ENCODE results near the gene SUSD6.
"Not testable (repeated sequence)": the region's sequence is repeated elsewhere in the genome, so short reads cannot be mapped to it uniquely, and the experiment has no call there.

Gene SUSD6

DNA sequence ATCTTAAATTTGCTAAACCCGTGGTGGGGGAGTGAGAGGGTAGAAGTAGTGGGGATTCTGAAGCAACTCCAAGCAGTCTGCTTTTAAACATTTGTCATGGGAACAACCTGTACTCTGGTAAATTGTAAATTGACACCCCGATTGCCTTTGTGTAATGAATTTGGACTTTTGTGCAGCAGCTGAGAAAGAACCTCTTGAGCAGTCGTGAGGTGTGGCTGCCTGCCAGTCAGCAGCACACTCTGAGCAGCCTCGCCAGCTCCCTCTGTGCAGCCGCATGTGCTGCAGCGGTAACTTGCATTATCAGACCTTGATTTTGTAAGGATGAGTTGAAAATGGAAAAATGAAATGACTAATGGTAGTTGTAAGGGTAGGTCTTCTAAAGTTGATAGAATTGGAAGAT, 74.3 kb downstream of the SUSD6 start:
- DNase-seq (ENCODE audit: extremely low spot score, insufficient read length, low read depth) (no peak), FAIRE-seq (no peak)

DNA sequence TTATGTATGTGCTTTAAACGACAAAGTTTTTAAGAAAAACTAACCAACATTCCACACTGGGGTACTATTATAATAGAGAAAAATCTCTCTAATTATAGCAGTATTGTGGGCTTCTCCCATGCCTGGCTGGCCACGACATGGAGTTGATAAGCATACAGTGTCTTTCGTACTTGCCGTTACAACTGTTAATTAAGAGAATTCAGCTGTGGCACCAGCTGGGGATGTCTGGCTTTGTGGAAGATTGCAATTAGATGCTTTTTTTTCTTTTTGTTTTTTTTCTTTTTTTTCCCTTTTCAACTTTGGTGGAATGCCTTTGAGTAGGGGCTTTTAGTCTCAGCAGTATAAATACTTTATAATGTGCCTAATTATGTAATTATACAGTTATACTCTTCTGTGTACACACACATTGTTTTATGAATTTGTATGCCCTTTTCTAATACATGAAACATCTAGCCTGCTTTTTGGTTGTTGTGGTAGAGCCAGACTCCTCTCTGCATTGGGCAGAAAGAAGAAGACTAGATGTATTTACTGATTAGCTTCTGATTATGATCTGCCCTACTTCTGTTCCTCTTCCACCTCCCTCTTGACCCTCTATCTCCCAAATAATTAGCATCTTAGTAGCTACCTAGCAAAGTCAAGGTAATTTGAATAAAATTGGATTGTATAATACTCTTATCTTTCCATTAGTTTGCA, 76.4 kb downstream of the SUSD6 start:
- DNase-seq (ENCODE audit: extremely low spot score, insufficient read length, low read depth) (no peak), FAIRE-seq (no peak)

DNA sequence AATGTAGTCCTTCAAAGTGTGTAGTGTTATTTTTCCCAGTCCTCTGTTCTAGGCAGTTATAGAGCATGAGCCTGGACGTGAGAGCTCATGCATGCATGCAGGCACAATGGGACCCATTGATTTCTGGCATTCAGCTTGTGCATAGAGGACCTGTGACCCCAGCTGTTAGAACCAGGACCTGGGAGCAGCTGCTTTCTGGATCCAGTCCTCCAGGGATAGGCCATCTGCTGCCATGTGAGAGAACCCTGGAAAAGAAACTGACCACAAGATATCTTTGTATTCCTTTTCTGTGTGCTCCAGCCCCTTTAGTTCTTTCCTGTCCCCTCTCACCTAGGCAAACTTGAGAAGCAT, 76.9 kb downstream of the SUSD6 start:
- FAIRE-seq (no peak), DNase-seq (ENCODE audit: extremely low spot score, insufficient read length, low read depth) (no peak)

DNA sequence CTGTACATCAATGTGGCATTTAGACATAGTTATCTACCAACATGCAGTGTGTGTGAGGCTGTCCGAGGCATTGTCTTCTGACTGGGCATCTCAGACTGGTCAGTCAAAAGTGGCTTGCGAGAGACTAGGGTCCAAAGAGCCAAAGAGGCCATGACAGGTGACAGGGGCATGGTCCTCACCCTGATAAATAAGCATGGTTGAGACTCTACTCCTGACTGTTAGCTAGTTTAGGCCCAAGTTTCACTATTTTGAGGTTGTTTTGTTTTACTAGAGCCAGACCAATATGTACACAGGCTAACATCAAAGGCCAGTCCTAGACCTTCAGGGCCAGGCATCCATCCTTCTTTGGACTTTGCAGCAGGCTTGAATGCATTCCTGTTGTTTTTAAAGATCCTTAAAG, 78.6 kb downstream of the SUSD6 start:
- DNase-seq (ENCODE audit: extremely low spot score, insufficient read length, low read depth) = no peak
- no peak for FAIRE-seq

DNA sequence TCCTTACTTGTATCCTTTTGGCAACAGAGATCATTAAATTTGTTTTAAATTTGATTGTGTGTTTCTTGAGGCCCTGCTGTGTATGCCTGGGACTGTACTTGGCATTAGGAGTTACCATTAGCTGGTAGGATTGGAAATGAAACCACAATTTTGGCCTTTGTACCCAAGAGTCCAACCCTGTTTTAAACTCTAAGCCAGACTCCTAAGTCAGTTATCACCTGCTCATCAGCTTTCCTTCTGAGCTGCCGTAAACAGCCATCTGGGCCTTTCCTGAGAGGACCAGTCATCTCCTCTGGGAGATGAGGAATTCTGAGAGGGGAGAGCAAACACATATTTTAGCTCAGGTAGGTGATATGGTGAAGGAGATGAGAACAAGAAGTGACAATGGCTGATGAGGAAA, 81.2 kb downstream of the SUSD6 start:
- DNase-seq (ENCODE audit: extremely low spot score, insufficient read length, low read depth) (no peak), FAIRE-seq (no peak)

DNA sequence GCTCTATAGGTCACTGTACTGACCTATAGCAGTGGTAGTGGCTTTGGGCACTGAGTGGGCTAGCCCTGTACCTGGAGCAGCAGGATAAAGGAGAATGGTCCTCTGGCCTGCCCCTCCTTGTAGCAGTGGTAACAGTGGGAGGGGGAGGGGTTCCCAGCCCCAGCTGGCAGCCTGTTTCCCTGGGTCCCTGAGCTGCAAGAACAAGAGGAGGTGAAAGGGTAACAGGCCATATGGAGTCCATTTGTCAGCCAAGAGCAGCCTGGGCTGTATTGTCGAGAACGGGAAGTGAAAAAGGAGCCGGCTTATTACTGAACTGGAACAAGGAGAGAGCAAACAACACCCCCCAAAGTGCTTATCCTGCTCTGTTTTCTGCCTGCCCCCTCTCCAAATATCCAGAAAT, 81.7 kb downstream of the SUSD6 start:
- peak; percentile 84 for FAIRE-seq
- no peak for DNase-seq (ENCODE audit: extremely low spot score, insufficient read length, low read depth)

DNA sequence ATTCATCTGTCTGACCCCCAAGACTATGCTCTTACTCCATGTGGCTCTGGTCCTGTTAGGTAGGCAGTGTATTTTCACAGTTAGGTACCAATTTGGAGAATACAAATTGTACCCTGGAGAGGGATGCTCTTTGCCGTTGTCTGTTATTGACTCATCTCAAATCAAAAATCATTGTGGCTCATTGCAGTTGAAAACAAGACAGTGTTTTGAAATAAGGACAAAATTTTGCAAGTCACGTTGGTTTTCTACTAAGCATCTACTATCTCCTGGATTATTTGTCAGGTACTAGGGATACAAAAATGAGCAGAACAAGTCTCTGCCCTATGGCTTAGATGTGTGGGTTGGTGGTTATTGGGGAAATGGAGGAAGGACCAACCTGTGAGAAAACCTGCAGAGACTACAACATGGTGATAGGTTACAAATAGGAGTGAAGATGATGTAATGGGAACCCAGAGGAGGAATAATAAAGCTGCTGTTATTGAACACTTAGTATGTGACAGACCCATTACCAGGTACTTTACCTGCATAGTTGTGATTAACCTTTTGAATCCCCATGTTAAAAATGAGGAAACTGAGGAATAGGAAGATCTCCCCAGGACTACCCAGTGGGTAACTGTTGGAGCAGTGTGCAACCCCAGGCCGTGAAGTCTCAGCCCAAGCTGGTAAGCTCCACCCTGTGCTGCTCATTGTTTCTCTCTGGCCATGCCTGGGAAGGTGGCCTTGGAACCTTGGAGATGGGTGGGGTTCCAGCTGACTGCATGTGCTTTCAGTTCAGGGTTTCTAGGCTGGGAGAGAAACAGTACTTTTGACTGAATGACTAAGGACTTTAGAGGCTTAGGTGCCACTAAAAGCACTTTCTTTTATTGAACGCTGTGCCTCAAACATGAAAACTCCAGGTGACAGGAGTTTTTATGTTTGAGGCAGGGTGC, 82.7 kb downstream of the SUSD6 start:
- FAIRE-seq (peak; percentile 73), DNase-seq (ENCODE audit: extremely low spot score, insufficient read length, low read depth) (no peak)

DNA sequence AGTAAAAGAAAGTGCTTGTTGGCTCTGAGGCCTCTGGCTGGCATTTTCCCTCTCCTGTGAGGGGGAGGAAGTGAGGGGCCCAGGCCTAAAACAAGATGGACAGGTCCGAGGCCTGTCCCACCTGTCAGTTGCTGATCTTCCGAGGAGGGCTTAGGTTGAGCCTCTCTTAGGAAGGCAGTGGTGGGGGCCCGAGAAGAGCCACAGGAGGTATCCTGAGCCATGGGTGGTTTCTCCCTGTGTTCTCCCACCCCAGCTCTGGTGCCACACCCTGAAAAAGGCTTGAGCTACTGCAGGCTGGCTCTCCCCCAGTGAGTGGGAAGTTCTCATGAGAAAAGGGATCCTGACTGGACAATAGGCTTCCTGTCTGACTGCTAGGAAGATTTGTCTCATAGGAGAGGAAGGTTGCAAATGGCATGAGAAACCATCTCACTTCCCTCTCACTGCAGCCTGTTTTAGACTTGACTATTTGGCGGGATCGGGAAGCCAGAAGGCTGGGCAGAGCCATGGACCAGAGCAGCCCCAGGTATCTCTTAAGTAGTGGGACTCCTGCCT, 83.4 kb downstream of the SUSD6 start:
- DNase-seq (ENCODE audit: extremely low spot score, insufficient read length, low read depth) (no peak), FAIRE-seq (no peak)

DNA sequence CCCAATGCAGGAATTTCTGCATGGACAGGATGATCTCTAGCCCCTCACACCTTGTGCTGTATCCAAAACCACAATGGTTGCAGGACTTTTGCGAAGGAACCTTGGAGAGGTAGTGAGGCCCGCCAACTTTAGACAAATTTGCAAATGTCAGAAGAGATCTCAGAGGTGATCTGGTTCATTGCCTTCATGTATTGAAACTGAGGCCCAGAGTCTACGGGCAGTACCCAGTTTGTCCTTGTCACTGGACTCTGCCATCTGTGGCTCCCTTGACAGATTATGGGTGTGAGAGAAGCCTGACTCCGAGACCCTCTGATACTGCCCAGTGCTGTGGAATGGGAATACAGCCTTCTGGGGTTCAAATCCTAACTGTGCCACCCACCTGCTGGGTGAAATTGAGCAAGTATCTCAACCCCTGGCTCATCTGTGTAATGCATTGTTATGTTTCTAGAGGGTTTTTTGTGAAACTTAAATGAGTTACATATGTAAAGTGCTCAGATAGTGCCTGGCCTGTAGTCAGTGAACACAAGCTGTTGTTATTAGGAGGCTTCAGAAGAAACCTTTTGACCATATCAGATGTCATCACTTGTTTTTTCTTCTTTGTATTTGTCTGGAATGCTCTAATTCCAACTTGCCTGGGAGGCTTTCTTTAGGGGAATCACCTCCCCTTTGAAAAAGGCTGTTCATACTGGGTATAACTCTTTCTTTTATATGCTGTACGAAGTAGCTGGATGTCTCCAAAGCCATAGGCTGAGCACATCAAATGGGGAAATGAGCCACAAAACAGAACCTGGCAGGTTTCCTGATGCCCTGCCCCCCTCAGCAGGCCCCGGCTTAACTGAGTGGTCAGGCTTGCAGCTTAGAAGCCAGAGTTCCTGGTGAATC, 84.2 kb downstream of the SUSD6 start:
- FAIRE-seq (peak; percentile 54), DNase-seq (ENCODE audit: extremely low spot score, insufficient read length, low read depth) (no peak)

DNA sequence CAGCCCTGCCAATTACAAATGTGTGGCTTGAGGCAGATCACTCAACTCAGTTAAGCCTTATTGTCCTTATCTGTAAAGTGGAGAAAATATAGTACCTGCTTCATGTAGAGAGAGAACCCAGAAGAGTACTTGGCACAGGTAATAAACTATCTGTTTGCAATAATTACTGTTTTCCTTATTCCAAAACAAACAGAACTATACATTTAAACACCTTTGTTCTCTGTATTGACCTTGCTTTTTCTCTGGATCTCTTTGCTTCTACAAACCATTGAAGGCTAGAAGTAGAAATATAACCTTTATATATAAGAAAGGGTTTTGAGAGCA, 84.8 kb downstream of the SUSD6 start:
- DNase-seq (ENCODE audit: extremely low spot score, insufficient read length, low read depth) = no peak
- no peak for FAIRE-seq

DNA sequence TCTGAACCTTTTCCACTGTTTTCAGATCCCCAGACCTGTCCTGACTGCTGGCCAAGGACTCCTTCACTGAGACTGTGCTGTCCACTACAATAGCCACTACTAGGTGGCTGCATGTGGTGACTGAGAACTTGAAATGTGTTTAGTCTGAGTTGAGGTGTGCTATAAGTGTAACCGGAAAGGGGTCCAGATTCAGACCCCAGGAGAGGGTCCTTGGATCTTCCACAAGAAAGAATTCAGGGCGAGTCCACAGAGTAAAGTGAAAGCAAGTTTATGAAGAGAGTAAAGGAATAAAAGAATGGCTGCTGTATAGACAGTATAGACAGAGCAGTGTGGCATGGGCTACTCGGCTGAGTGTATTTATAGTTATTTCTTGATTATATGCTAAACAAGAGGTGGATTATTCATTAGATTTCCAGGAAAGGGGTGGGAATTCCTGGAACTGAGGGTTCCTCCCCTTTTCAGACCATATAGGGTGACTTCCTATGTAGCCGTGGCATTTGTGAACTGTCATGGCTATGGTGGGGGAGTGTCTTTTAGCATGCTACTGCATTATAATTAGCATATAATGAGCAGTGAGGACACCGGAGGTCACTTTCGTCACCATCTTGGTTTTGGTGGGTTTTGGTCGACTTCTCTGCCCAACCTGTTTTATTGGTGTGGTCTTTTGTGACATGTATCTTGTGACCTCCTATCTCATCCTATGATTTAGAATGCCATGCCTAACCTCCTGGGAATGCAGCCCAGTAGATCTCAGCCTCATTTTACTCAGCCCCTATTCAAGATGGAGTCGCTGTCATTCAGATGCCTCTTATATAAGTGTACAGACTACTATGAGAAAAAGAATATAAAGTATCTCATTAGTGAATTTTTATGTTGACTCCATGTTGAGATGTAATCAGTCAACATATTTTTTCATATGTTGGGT, 85.5 kb downstream of the SUSD6 start:
- DNase-seq (ENCODE audit: extremely low spot score, insufficient read length, low read depth) (no peak), FAIRE-seq (no peak)

DNA sequence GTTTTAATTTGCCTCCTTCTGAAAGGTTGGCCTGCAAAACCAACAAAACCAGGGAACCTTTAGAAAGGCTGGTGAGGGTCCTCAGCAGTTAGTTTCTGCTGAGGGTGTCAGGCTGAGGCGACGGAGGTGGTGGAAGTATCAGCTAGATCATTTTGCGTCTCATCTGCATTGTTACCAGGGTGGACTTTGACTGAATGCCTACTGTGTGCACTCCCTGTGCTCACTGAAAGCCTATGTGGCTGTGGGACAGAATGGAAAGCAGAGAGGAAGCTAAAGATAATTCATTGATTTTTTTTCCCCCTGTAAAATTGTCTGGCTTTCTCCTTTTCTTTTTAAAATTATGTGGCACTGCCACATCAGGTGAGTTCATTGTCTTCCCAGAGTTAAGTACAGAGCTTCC, 87.2 kb downstream of the SUSD6 start:
- FAIRE-seq = no peak
- no peak for DNase-seq (ENCODE audit: extremely low spot score, insufficient read length, low read depth)

DNA sequence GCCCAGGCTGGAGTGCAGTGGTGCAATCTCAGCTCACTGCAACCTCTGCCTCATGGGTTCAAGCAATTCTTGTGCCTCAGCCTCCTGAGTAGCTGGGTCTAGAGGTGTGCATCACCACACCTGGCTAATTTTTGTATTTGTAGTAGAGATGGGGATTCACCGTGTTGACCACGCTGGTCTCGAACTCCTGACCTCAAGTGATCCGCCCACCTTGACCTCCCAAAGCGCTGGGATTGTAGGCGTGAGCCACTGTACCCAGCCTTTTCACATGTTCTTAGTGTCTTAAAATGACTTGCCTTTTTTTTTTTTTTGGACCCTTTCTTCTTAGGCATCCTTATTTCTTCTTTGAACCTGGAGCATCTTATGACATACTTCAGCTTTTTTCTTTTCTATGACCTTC, 87.8 kb downstream of the SUSD6 start:
- FAIRE-seq; DNase-seq (ENCODE audit: extremely low spot score, insufficient read length, low read depth): not testable (repeated sequence)

DNA sequence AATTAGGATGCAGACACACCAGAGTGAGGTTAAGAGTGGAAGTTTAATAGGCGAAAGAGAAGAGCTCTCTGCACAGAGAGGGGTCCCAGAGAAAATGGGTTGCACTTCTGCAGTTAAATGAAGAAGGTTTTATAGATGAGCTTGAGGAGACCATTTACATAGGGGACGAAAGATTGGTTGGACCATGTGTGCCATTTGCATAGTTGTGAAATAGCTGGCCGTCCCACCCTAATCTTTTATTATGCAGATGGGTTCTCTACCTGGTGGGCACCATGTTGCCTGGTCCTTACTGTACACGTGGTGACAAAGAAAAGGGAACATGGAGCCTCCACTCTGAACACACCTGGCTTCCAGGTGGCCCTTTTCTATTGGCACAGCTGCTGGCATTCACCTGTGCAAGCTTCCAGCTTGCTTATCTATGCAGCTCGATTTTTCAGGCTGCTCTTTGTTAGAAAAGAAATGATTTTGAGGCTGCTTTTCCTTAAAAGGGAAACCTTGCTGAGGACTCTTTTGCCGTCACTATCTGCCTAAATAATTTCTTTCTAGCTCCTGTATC, 88.4 kb downstream of the SUSD6 start:
- DNase-seq (ENCODE audit: extremely low spot score, insufficient read length, low read depth) (no peak), FAIRE-seq (no peak)

DNA sequence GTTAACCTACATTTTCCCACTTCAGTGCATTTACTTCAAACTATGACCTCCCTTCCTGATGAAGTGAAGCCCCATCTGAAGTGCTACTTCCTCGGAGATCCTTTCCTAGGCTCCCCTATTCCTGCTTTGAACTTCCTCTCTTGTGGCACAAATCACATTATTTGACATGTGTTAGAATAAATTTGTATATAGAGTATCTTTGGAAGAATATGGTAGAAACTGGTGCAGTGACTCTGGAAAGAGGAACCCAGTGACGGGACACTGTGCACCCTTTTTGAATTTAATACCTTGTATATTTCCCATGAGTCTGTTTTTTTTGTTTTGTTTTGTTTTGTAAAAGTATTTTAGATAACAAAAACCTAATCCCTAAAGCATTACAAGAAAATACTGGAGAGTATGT, 89.2 kb downstream of the SUSD6 start:
- FAIRE-seq = no peak
- DNase-seq (ENCODE audit: extremely low spot score, insufficient read length, low read depth) = no peak

DNA sequence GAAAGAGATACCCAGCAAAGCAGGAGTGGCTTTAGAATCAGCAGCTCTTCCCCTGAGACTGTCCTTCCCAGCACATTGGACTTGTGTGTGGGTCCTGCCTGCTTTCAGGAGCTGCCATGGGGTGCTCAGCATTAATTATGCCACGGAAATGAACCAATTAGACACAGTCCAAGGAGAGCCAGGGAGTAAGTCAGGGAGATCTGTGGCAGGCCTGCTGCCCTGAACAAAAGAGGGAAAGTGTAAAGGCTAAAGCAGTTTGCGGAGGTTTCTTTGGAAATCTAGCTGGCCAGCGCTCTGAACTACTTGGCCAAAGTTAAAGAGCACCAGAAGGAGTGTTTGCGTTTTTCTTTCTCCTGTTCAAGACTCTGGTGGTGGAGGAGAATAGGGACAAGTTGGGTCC, 89.9 kb downstream of the SUSD6 start:
- no peak for DNase-seq (ENCODE audit: extremely low spot score, insufficient read length, low read depth)
- no peak for FAIRE-seq

DNA sequence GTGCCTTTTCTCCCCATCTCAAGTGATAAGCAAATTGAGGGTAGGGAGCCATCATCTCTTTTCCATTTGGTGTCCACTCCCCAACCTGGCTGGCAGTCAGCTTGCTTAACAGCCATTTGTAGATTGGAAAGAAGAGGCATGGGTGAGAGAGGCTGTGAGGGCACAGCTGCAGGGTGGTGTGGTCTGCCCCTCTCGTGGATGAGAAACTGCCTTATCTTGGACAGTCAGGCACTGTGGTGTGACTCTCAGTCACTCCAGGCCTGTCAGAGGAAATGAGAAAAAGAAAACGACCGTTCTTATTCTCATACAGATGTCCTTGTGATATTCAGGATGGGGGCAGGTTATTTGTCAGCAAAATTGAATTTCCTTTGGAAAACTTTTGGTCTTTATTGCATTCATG, 90.5 kb downstream of the SUSD6 start:
- peak; percentile 59 for FAIRE-seq
- DNase-seq (ENCODE audit: extremely low spot score, insufficient read length, low read depth) = no peak

DNA sequence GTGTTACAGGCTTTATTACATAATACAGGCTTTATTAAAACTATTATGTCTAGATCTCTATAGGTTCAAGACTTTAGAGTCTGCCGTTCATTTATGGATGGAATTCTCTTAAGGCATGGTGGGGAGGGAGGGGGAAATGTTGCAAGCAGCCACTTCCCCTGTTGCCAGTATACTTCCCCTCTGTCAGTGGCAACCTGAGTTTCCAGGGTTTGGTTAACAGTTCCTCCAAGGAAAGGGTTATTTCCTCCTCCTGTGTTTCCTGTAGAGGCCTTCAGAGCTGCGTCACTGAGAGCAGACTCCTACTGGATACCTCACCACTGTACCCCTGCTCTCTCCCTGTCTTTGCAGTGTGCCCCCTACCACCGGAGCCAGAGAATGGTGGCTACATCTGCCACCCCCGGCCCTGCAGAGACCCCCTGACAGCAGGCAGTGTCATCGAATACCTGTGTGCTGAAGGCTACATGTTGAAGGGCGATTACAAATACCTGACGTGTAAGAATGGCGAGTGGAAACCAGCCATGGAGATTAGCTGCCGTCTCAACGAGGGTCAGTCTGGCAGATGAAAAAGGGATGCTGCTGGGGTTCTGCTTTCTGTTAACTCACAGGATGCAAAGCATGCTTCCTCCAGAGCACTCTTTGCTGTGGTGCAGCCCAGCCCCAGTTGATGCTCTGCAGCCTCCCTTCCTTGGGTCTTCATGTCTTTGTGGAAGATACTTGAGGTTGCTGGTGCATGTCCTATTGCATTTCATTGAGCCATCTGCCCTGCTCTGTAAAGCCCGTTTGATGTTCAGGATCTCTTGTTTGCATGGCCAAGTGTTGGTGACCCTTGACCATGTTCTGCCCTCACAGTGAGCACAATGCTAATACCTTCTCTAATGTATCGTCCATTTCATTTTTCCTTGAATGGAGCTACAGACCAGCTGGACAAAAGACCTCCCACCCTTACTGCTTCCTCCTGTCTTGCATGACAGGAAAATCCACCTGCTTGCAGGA, 91.9 kb downstream of the SUSD6 start:
- DNase-seq (ENCODE audit: extremely low spot score, insufficient read length, low read depth) (no peak), FAIRE-seq (no peak)
